H9 (cell line): Measurements from ENCODE around the gene PLEKHA7. TPM values are rescaled to one million over a fixed set of nuclear protein-coding genes. Genes with fewer than 3 reads are reported as not detected.

ENCODE experiments used
- DNase-seq: peaks from one replicate; pipeline ENCODE4 v3.0.0-alpha.2; 2017
- H2AFZ ChIP-seq: one replicate; pipeline ENCODE4 v1.6.1; 2013; ENCODE audit warnings: mild to moderate bottlenecking, low read length, control low read depth, moderate library complexity
- H2AK5ac ChIP-seq: 2 replicates; pipeline ENCODE4 v1.6.1; 2013; ENCODE audit warnings: low read length, control low read depth, mixed read lengths; ENCODE audit not compliant: insufficient read length
- H2BK120ac ChIP-seq: one replicate; pipeline ENCODE4 v1.6.1; 2013; ENCODE audit warnings: low read depth, mild to moderate bottlenecking, low read length, control low read depth, inconsistent platforms; ENCODE audit not compliant: poor library complexity, severe bottlenecking
- H2BK12ac ChIP-seq: 2 replicates; pipeline ENCODE4 v1.6.1; 2013; ENCODE audit warnings: low read length, control low read depth, mixed read lengths, low read depth; ENCODE audit not compliant: insufficient read length
- H2BK15ac ChIP-seq: 2 replicates; pipeline ENCODE4 v1.6.1; 2013; ENCODE audit warnings: low read depth, low read length, control low read depth
- H2BK20ac ChIP-seq: one replicate; pipeline ENCODE4 v1.6.1; 2013; ENCODE audit warnings: low read depth, mild to moderate bottlenecking, low read length, control low read depth, inconsistent platforms; ENCODE audit not compliant: poor library complexity, severe bottlenecking
- H2BK5ac ChIP-seq: 2 replicates; pipeline ENCODE4 v1.6.1; 2013; ENCODE audit warnings: low read length, control low read depth, mixed read lengths; ENCODE audit not compliant: insufficient read length
- H3K14ac ChIP-seq: 2 replicates; pipeline ENCODE4 v1.6.1; 2013; ENCODE audit warnings: low read length, control low read depth; ENCODE audit not compliant: insufficient read depth
- H3K18ac ChIP-seq: 2 replicates; pipeline ENCODE4 v1.6.1; 2013; ENCODE audit warnings: low read depth, mild to moderate bottlenecking, mixed read lengths, low read length, control low read depth; ENCODE audit not compliant: insufficient read length
- H3K23ac ChIP-seq: 2 replicates; pipeline ENCODE4 v1.6.1; 2013; ENCODE audit warnings: low read length, control low read depth, mixed read lengths, low read depth; ENCODE audit not compliant: insufficient read length
- H3K23me2 ChIP-seq: 2 replicates; pipeline ENCODE4 v1.6.1; 2013; ENCODE audit warnings: low read depth, mild to moderate bottlenecking, mixed read lengths, low read length, control low read depth; ENCODE audit not compliant: insufficient read length, poor library complexity, severe bottlenecking
- H3K27ac ChIP-seq: 2 replicates; pipeline ENCODE4 v1.5.1; 2013; ENCODE audit warnings: low read length, control low read depth, mixed read lengths, low read depth; ENCODE audit not compliant: insufficient read length
- H3K27me3 ChIP-seq: 2 replicates; pipeline ENCODE4 v1.6.1; 2013; ENCODE audit warnings: low read length, control low read depth, inconsistent platforms; ENCODE audit not compliant: insufficient read depth
- H3K4ac ChIP-seq: 2 replicates; pipeline ENCODE4 v1.6.1; 2013; ENCODE audit warnings: low read depth, mild to moderate bottlenecking, control low read depth, inconsistent platforms, low read length, moderate library complexity
- H3K4me1 ChIP-seq: 2 replicates; pipeline ENCODE4 v1.6.1; 2013; ENCODE audit warnings: low read length, control low read depth, inconsistent platforms; ENCODE audit not compliant: insufficient read depth
- H3K4me2 ChIP-seq: 2 replicates; pipeline ENCODE4 v1.6.1; 2013; ENCODE audit warnings: low read length, control low read depth, mixed read lengths; ENCODE audit not compliant: insufficient read length, insufficient read depth
- H3K56ac ChIP-seq: 2 replicates; pipeline ENCODE4 v1.6.1; 2013; ENCODE audit warnings: low read depth, mild to moderate bottlenecking, mixed read lengths, low read length, control low read depth; ENCODE audit not compliant: insufficient read length
- H3K79me1 ChIP-seq: 2 replicates; pipeline ENCODE4 v1.6.1; 2013; ENCODE audit warnings: low read depth, mild to moderate bottlenecking, moderate library complexity, low read length, control low read depth, inconsistent platforms; ENCODE audit not compliant: insufficient read depth, poor library complexity, severe bottlenecking
- H3K79me2 ChIP-seq: 2 replicates; pipeline ENCODE4 v1.6.1; 2013; ENCODE audit warnings: low read length, control low read depth, inconsistent platforms; ENCODE audit not compliant: insufficient read depth
- H3K9ac ChIP-seq: 2 replicates; pipeline ENCODE4 v1.6.1; 2013; ENCODE audit warnings: low read length, control low read depth, mixed read lengths; ENCODE audit not compliant: insufficient read length; ENCODE audit errors: extremely low read depth
- H3K9me3 ChIP-seq: one replicate; pipeline ENCODE4 v1.6.1; 2013; ENCODE audit warnings: low read depth, low read length, inconsistent platforms; ENCODE audit not compliant: control insufficient read depth
- H3T11ph ChIP-seq: one replicate; pipeline ENCODE4 v1.6.1; 2013; ENCODE audit warnings: mild to moderate bottlenecking, low read length, control low read depth, inconsistent platforms
- H4K20me1 ChIP-seq: one replicate; pipeline ENCODE4 v1.6.1; 2013; ENCODE audit not compliant: control insufficient read depth, insufficient read length, insufficient read depth
- H4K5ac ChIP-seq: 2 replicates; pipeline ENCODE4 v1.6.1; 2013; ENCODE audit warnings: low read depth, mild to moderate bottlenecking, mixed read lengths, low read length, control low read depth; ENCODE audit not compliant: insufficient read length
- H4K8ac ChIP-seq: replicated peaks from 2 replicates; pipeline ENCODE4 v1.6.1; 2013; ENCODE audit warnings: low read length, control low read depth, mixed read lengths, low read depth; ENCODE audit not compliant: insufficient read length
- H4K91ac ChIP-seq: 2 replicates; pipeline ENCODE4 v1.6.1; 2013; ENCODE audit warnings: low read depth, mild to moderate bottlenecking, moderate library complexity, mixed read lengths, low read length, control low read depth; ENCODE audit not compliant: insufficient read length
- H3K27ac Mint-ChIP-seq, 3 experiments: 2 replicates in 2 of 3; 3 replicates in 1 of 3; pipeline ENCODE4 v1.8.0; 2020 to 2021; ENCODE audit warnings: mixed read lengths in 3 of 3, mild to moderate bottlenecking in 1 of 3, moderate library complexity in 1 of 3
- H3K27me3 Mint-ChIP-seq: 2 replicates; pipeline ENCODE4 v1.8.0; 2021; ENCODE audit warnings: low read depth, mild to moderate bottlenecking, moderate library complexity, mixed read lengths
- H3K36me3 Mint-ChIP-seq, 3 experiments: 2 replicates in 2 of 3; 3 replicates in 1 of 3; pipeline ENCODE4 v1.8.0; 2020 to 2021; ENCODE audit warnings: low read depth in 3 of 3, mixed read lengths in 3 of 3; ENCODE audit not compliant: insufficient read depth in 1 of 3
- H3K4me1 Mint-ChIP-seq, 2 experiments: 2 replicates each; pipeline ENCODE4 v1.8.0; 2020; ENCODE audit warnings: mixed read lengths in 2 of 2
- H3K4me3 Mint-ChIP-seq, 2 experiments: 2 replicates in 1 of 2; 3 replicates in 1 of 2; pipeline ENCODE4 v1.8.0; 2020 to 2021; ENCODE audit warnings: mild to moderate bottlenecking in 2 of 2, mixed read lengths in 2 of 2, moderate library complexity in 1 of 2
- H3K9me3 Mint-ChIP-seq, 2 experiments: 2 replicates in 1 of 2; 3 replicates in 1 of 2; pipeline ENCODE4 v1.8.0; 2020; ENCODE audit warnings: mild to moderate bottlenecking in 2 of 2, mixed read lengths in 2 of 2, moderate library complexity in 1 of 2
- CTCF ChIP-seq: fragments of 200-600 bp; sonication (generic); conservative IDR thresholded peaks from 3 replicates; pipeline ENCODE4 v1.8.0; 2021; ENCODE audit warnings: antibody characterized with exemption, mild to moderate bottlenecking
- WGBS: extraction: QIAGEN DNeasy Blood & Tissue Kit; methylation state at CpG from one replicate; pipeline ENCODE4 v1.1.7; 2013; ENCODE audit warnings: missing lambda C conversion rate, low lambda C conversion rate, mixed read lengths; ENCODE audit not compliant: insufficient read length; ENCODE audit errors: extremely low coverage; 5-methylcytosine and 5-hydroxymethylcytosine counted together
- total RNA-seq: library from RNA; stranded (reverse); gene quantifications from 2 replicates; pipeline ENCODE4 v1.2.1, GENCODE V29; 2021

PLEKHA7 gene
- total RNA-seq, 1 experiment from 2014 or later = 21.0 TPM

GRCh38 chr11:16771350-16772140, 242.7 kb downstream of the PLEKHA7 start:
- no peaks in the 10 kb centered on the region for H4K20me1 ChIP-seq
- H3K23me2 ChIP-seq = no peaks in the 10 kb centered on the region
- H2AK5ac ChIP-seq = no peak overlapping the region
- H2BK15ac ChIP-seq = no peak overlapping the region
- H3K56ac ChIP-seq = no peak overlapping the region
- H4K5ac ChIP-seq = no peak overlapping the region
- H2BK12ac ChIP-seq = no peak overlapping the region
- H3K27ac Mint-ChIP-seq = no peak overlapping the region
- H3K23ac ChIP-seq = no peak overlapping the region
- peaks cover 23 to 27% of the 10 kb centered on the region in 2 experiments for H3K4me1 Mint-ChIP-seq
- no CpG with 5 or more reads among the region's 12 CpGs for WGBS
- H3K36me3 Mint-ChIP-seq = peaks cover 0 to 3% (median 2%) of the 10 kb centered on the region in 3 experiments; a peak in 2 of 7 replicates
- no peak overlapping the region for H2BK5ac ChIP-seq
- H3K27ac ChIP-seq = no peak overlapping the region
- no peak overlapping the region for H3K9ac ChIP-seq
- no peak for TF ChIP-seq CTCF
- no peak overlapping the region for H3K4me2 ChIP-seq
- no peak overlapping the region for H3K4me3 Mint-ChIP-seq
- H4K91ac ChIP-seq = no peak overlapping the region
- no peaks in the 10 kb centered on the region for H3K9me3 Mint-ChIP-seq
- H2AFZ ChIP-seq = no peak overlapping the region
- no peak overlapping the region for H2BK120ac ChIP-seq
- H3T11ph ChIP-seq = no peak overlapping the region
- H3K4me1 ChIP-seq = no peaks in the 10 kb centered on the region
- H3K79me1 ChIP-seq = no peaks in the 10 kb centered on the region
- H3K4ac ChIP-seq = no peak overlapping the region
- H2BK20ac ChIP-seq = no peak overlapping the region
- H3K79me2 ChIP-seq = no peaks in the 10 kb centered on the region
- no peak overlapping the region for H3K14ac ChIP-seq
- no peaks in the 10 kb centered on the region for H3K27me3 ChIP-seq
- no peak overlapping the region for H4K8ac ChIP-seq
- H3K18ac ChIP-seq = no peak overlapping the region
- H3K9me3 ChIP-seq = no peaks in the 10 kb centered on the region
- H3K27me3 Mint-ChIP-seq = no peaks in the 10 kb centered on the region; the same call in 1 of the 2 replicates
- no peak for DNase-seq
